OCI-LY3 (cell line): ENCODE data around the gene KRT8.

ENCODE experiments used
- CTCF ChIP-seq: fragments of 200-600, 300-600 bp; sonication (generic); IDR thresholded peaks from 2 replicates; pipeline ENCODE4 v1.5.1; 2014; ENCODE audit warnings: antibody characterized with exemption, low read length, low read depth
- EZH2phosphoT487 ChIP-seq: fragments of 200-600 bp; shearing (Covaris generic); IDR thresholded peaks from 2 replicates; pipeline ENCODE4 v1.6.1; 2018; ENCODE audit warnings: antibody characterized with exemption, mixed run types, low read depth

DNA sequence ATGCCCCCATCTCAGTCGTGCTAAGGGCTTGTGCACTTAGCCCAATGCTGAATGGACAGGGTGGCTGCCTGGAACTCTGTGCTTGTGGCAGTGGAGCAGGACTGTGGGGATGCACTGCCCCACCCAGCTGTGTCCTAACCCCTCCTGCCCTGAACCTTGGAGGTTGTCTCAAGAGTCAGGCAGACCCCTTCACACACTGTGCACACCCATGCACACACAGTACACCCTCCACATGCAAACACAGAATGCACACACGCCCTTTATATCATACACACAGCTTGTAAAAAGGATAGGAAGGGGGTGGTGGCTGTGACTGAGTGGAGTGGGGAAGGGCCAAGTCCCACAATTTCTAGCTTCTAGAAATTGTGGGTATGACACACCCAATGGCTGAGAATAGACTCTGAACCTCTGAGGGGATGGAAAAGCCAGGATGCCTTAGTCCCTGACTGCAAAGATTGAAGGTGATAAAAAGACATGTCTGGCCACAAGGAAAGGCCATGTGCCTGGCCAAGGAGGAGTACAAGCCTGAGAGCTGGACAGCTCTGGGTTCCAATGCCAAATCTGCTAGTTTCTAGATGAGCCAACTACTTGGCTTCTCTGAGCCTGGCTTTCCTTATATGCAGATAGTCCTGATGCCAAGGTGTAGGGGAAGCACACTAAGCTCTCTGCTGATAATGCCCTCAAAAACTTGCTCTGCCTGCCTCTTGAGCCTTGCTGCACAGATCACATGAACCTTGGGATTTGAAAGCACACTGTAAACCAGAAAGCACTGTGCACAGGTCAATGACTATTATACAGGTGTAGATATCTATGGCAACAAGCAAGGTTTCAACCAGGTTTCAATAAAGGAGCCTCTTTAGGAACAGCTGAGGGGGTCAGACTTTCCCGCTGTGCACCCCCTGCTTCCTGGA is 8.4 kb downstream of the KRT8 start:
- TF ChIP-seq CTCF: no peak
- TF ChIP-seq EZH2phosphoT487: no peak
